IMR-90 (cell line): ENCODE measurements around the gene XIRP1. TPM values are rescaled to one million over a fixed set of nuclear protein-coding genes. Genes with fewer than 3 reads are reported as not detected.

Experiments
- ATAC-seq: fragments of 200-7000 bp; cut with Tn5 transposase; 2 replicates; pipeline ENCODE4 v1.9.1; 2020; ENCODE audit warnings: low read depth, mild to moderate bottlenecking, moderate library complexity
- BruUV-seq: library from RNA; stranded (reverse); fragments of 400-500 nt; replicated peaks from 2 replicates; lab custom pipeline; 2021; lab: Mats Ljungman, UMichigan
- CTCF ChIA-PET: fragments of 300-600 bp; formaldehyde crosslinking; extraction: SDS; loops from one replicate; lab custom pipeline; 2021; ENCODE audit warnings: antibody characterized with exemption; lab: Yijun Ruan, JAX
- POLR2A ChIA-PET: fragments of 300-600 bp; sonication (Branson Sonifier 250); formaldehyde crosslinking; loops from one replicate; lab custom pipeline; 2022; ENCODE audit warnings: antibody characterized with exemption; ENCODE audit not compliant: unreplicated experiment; lab: Charles Lee
- DNase-seq: peaks from one replicate; pipeline ENCODE4 v3.0.0; 2013
- H2AFZ ChIP-seq: replicated peaks from 2 replicates; pipeline ENCODE3; 2013; ENCODE audit warnings: low read length, mild to moderate bottlenecking; ENCODE audit not compliant: poor library complexity
- H2AK5ac ChIP-seq: 2 replicates; pipeline ENCODE4 v1.6.1; 2013; ENCODE audit warnings: low read depth, low read length, inconsistent platforms
- H2AK9ac ChIP-seq: replicated peaks from 2 replicates; pipeline ENCODE3; 2013; ENCODE audit warnings: mild to moderate bottlenecking, low read depth, low read length, moderate library complexity; ENCODE audit not compliant: poor library complexity
- H2BK120ac ChIP-seq: 2 replicates; pipeline ENCODE4 v1.6.1; 2013; ENCODE audit warnings: low read depth, low read length, inconsistent platforms
- H2BK15ac ChIP-seq: 3 replicates; pipeline ENCODE4 v1.6.1; 2013; ENCODE audit warnings: low read depth, low read length, inconsistent platforms
- H2BK20ac ChIP-seq: 2 replicates; pipeline ENCODE4 v1.6.1; 2013; ENCODE audit warnings: low read depth, mild to moderate bottlenecking, inconsistent platforms, low read length, moderate library complexity
- H2BK5ac ChIP-seq: 2 replicates; pipeline ENCODE4 v1.6.1; 2013; ENCODE audit warnings: mild to moderate bottlenecking, low read depth, low read length, inconsistent platforms; ENCODE audit not compliant: poor library complexity, severe bottlenecking
- H3K14ac ChIP-seq: replicated peaks from 2 replicates; pipeline ENCODE4 v1.6.1; 2013; ENCODE audit warnings: low read depth, low read length, inconsistent platforms
- H3K18ac ChIP-seq: 2 replicates; pipeline ENCODE4 v1.6.1; 2013; ENCODE audit warnings: low read depth, low read length, control low read depth
- H3K23ac ChIP-seq: 2 replicates; pipeline ENCODE4 v1.6.1; 2013; ENCODE audit warnings: low read depth, low read length, inconsistent platforms
- H3K27ac ChIP-seq: 2 replicates; pipeline ENCODE4 v1.5.1; 2013; ENCODE audit warnings: mild to moderate bottlenecking, control low read depth, low read length; ENCODE audit not compliant: insufficient read depth
- H3K27me3 ChIP-seq: 2 replicates; pipeline ENCODE4 v1.6.1; 2013; ENCODE audit warnings: low read length; ENCODE audit not compliant: control insufficient read depth, insufficient read depth
- H3K36me3 ChIP-seq: 2 replicates; pipeline ENCODE4 v1.6.1; 2013; ENCODE audit warnings: low read length, mixed read lengths; ENCODE audit not compliant: control insufficient read depth, insufficient read depth
- H3K4ac ChIP-seq: 2 replicates; pipeline ENCODE4 v1.6.1; 2013; ENCODE audit warnings: low read depth, low read length, inconsistent platforms
- H3K4me1 ChIP-seq: 2 replicates; pipeline ENCODE4 v1.6.1; 2013; ENCODE audit warnings: low read length, mixed read lengths; ENCODE audit not compliant: control insufficient read depth, insufficient read depth
- H3K4me2 ChIP-seq: 2 replicates; pipeline ENCODE4 v1.6.1; 2013; ENCODE audit warnings: low read depth, mild to moderate bottlenecking, control low read depth, low read length, moderate library complexity
- H3K4me3 ChIP-seq: 2 replicates; pipeline ENCODE4 v1.5.1; 2013; ENCODE audit warnings: low read depth, mild to moderate bottlenecking, control low read depth, low read length, moderate library complexity; ENCODE audit not compliant: insufficient read depth
- H3K56ac ChIP-seq: 2 replicates; pipeline ENCODE4 v1.6.1; 2013; ENCODE audit warnings: low read length, inconsistent platforms; ENCODE audit not compliant: insufficient read depth; ENCODE audit errors: extremely low read depth
- H3K79me1 ChIP-seq, 2 experiments: 2 replicates each; pipeline ENCODE4 v1.6.1; 2013; ENCODE audit warnings: low read length in 2 of 2, inconsistent platforms in 1 of 2, low read depth in 1 of 2
- H3K9ac ChIP-seq: 2 replicates; pipeline ENCODE4 v1.6.1; 2013; ENCODE audit warnings: low read depth, low read length, control low read depth
- H3K9me1 ChIP-seq: 2 replicates; pipeline ENCODE4 v1.6.1; 2013; ENCODE audit warnings: low read length, inconsistent platforms; ENCODE audit not compliant: insufficient read depth
- H3K9me3 ChIP-seq: 2 replicates; pipeline ENCODE4 v1.6.1; 2013; ENCODE audit warnings: low read length; ENCODE audit not compliant: control insufficient read depth, insufficient read depth
- H4K20me1 ChIP-seq: 2 replicates; pipeline ENCODE4 v1.6.1; 2013; ENCODE audit warnings: low read length, inconsistent platforms; ENCODE audit not compliant: insufficient read depth
- H4K5ac ChIP-seq: 2 replicates; pipeline ENCODE4 v1.6.1; 2013; ENCODE audit warnings: mild to moderate bottlenecking, low read depth, low read length, control low read depth
- H4K8ac ChIP-seq, 2 experiments: 2 replicates each; pipeline ENCODE4 v1.6.1; 2013; ENCODE audit warnings: low read depth in 2 of 2, low read length in 2 of 2, control low read depth in 1 of 2, inconsistent platforms in 1 of 2
- H4K91ac ChIP-seq: 2 replicates; pipeline ENCODE4 v1.6.1; 2013; ENCODE audit warnings: low read depth, low read length, inconsistent platforms; ENCODE audit not compliant: insufficient read depth
- CEBPB ChIP-seq: IDR thresholded peaks from 2 replicates; pipeline ENCODE4 v1.6.1; 2012; ENCODE audit warnings: low read depth, low read length, improper control_type of control experiment
- MXI1 ChIP-seq: IDR thresholded peaks from 2 replicates; pipeline ENCODE4 v1.6.1; 2012; ENCODE audit warnings: low read depth, mild to moderate bottlenecking, low read length, moderate library complexity, borderline replicate concordance
- POLR2A ChIP-seq: IDR thresholded peaks from 2 replicates; pipeline ENCODE4 v1.6.1; 2012; ENCODE audit warnings: mild to moderate bottlenecking, low read depth, low read length
- WGBS, 2 experiments: methylation state at CpG; one replicate each; pipeline versions ENCODE4 v1.1.5 to v1.1.7; 2013; ENCODE audit warnings: missing lambda C conversion rate in 2 of 2; ENCODE audit not compliant: insufficient read length in 1 of 2; ENCODE audit errors: extremely low coverage in 2 of 2; 5-methylcytosine and 5-hydroxymethylcytosine counted together
- dilution Hi-C: fragments of 300-500 bp; cut with HindIII; formaldehyde crosslinking; loops from one replicate; pipeline ENCODE4 v1.14.3; 2018; ENCODE audit warnings: low sequenced_read_pairs; ENCODE audit not compliant: unreplicated experiment
- in situ Hi-C: fragments of 300-500 bp; cut with MboI; formaldehyde crosslinking; loops from 3 replicates; pipeline ENCODE4 v1.14.3; 2019; ENCODE audit warnings: low sequenced_read_pairs, inconsistent platforms, mixed read lengths
- intact Hi-C: fragments of 100-400 bp; cut with micrococcal nuclease; formaldehyde crosslinking; loops from 2 replicates; pipeline ENCODE4 v1.10.0; 2022
- polyA plus RNA-seq, 3 experiments: library from polyadenylated mRNA; depleted of rRNA; stranded (reverse); fragments of >200 nt; gene quantifications; 2 replicates each; pipeline ENCODE4 v1.2.3, GENCODE V29; 2012; ENCODE audit warnings: low replicate concordance in 1 of 3
- total RNA-seq: library from RNA; depleted of rRNA; stranded (reverse); fragments of >200 nt; gene quantifications from 2 replicates; pipeline ENCODE4 v1.2.3, GENCODE V29; 2012

Gene XIRP1
- total and polyA plus RNA-seq, 2 of the 4 experiments (the other 2 are of a cell fraction), result under 0.01 to 0.07 TPM

- Histone ChIP-seq H3K4me1 (no peaks in the 10 kb centered on the region), H4K5ac (no peak overlapping the region), H3K56ac (no peak overlapping the region), H2AK9ac (no peak overlapping the region), H3K27ac (no peak overlapping the region), H3K9me3 (no peaks in the 10 kb centered on the region), H3K27me3 (peaks cover 21% of the 10 kb centered on the region), H4K8ac (no peak overlapping the region), H3K36me3 (no peaks in the 10 kb centered on the region), H4K91ac (no peak overlapping the region), H2BK5ac (no peak overlapping the region), H2BK120ac (no peak overlapping the region), H3K4me2 (no peak overlapping the region), H3K79me1 (no peaks in the 10 kb centered on the region), H3K9me1 (no peaks in the 10 kb centered on the region), H4K20me1 (no peaks in the 10 kb centered on the region), H2BK15ac (no peak overlapping the region), H2AK5ac (no peak overlapping the region), H3K4me3 (no peak overlapping the region), H3K18ac (no peak overlapping the region), H2BK20ac (no peak overlapping the region), H3K9ac (no peak overlapping the region), H3K4ac (no peak overlapping the region), H3K14ac (no peak overlapping the region), H2AFZ (no peak overlapping the region), H3K23ac (no peak overlapping the region)
- TF ChIP-seq POLR2A (no peak), CEBPB (no peak), MXI1 (no peak)
- dilution Hi-C loops (no loop called here), in situ Hi-C loops (no loop called here), intact Hi-C loops (no loop called here)
- ChIA-PET CTCF (no interaction called here), POLR2A (no interaction called here)
- ATAC-seq (no peak), DNase-seq (no peak)
- no TSS peak for BruUV-seq
- no CpG with 5 or more reads among the region's 2 CpGs for WGBS, 2 experiments
Observed at GRCh38 chr3:39234651-39235050, 42.3 kb upstream of the XIRP1 start.
